A673 (cell line): ENCODE results near the gene LRTM1. TPM values are rescaled to one million over a fixed set of nuclear protein-coding genes. Genes with fewer than 3 reads are reported as not detected.

Experiments
- BruUV-seq: library from RNA; stranded (reverse); fragments of 400-500 nt; replicated peaks from 2 replicates; lab custom pipeline; 2021; lab: Mats Ljungman, UMichigan
- CTCF ChIA-PET: fragments of 300-600 bp; sonication (Branson Sonifier 250); formaldehyde crosslinking; loops from one replicate; lab custom pipeline; 2022; ENCODE audit warnings: antibody characterized with exemption; lab: Charles Lee
- POLR2A ChIA-PET: fragments of 300-600 bp; sonication (Branson Sonifier 250); formaldehyde crosslinking; loops from one replicate; lab custom pipeline; 2022; ENCODE audit warnings: antibody characterized with exemption; ENCODE audit not compliant: low non-redundant PET; lab: Charles Lee
- DNase-seq: peaks from one replicate; pipeline ENCODE4 v3.0.0-alpha.2; 2015; ENCODE audit warnings: low spot score
- H3K27ac ChIP-seq: fragments of 200-600 bp; sonication (generic); 2 replicates; pipeline ENCODE4 v1.5.1; 2016; ENCODE audit warnings: mixed run types, low read depth, mild to moderate bottlenecking, mixed read lengths, antibody characterized with exemption, low read length; ENCODE audit not compliant: poor library complexity, severe bottlenecking
- H3K27me3 ChIP-seq: fragments of 200-600 bp; sonication (generic); replicated peaks from 2 replicates; pipeline ENCODE4 v1.6.1; 2017; ENCODE audit warnings: mixed run types, low read depth, mild to moderate bottlenecking, mixed read lengths, antibody characterized with exemption, low read length; ENCODE audit not compliant: insufficient read depth, poor library complexity
- H3K36me3 ChIP-seq: fragments of 200-600 bp; sonication (generic); 2 replicates; pipeline ENCODE4 v1.6.1; 2016; ENCODE audit warnings: mixed run types, mild to moderate bottlenecking, mixed read lengths, antibody characterized with exemption, low read length; ENCODE audit not compliant: insufficient read depth, poor library complexity, severe bottlenecking
- H3K4me1 ChIP-seq: fragments of 200-600 bp; sonication (generic); 2 replicates; pipeline ENCODE4 v1.6.1; 2017; ENCODE audit warnings: mixed run types, mild to moderate bottlenecking, mixed read lengths, antibody characterized with exemption, low read length; ENCODE audit not compliant: insufficient read depth, poor library complexity, severe bottlenecking
- H3K4me3 ChIP-seq: fragments of 200-600 bp; sonication (generic); 2 replicates; pipeline ENCODE4 v1.5.1; 2016; ENCODE audit warnings: low read depth, mixed run types, mild to moderate bottlenecking, mixed read lengths, low read length; ENCODE audit not compliant: poor library complexity, severe bottlenecking
- H3K9me3 ChIP-seq: fragments of 200-600 bp; sonication (generic); 2 replicates; pipeline ENCODE4 v1.6.1; 2016; ENCODE audit warnings: mixed run types, low read depth, mild to moderate bottlenecking, mixed read lengths, antibody characterized with exemption, low read length; ENCODE audit not compliant: poor library complexity, severe bottlenecking
- EZH2 ChIP-seq: fragments of 200-600 bp; sonication (generic); IDR thresholded peaks from 2 replicates; pipeline ENCODE4 v1.6.1; 2017; ENCODE audit warnings: borderline replicate concordance, low read depth, mild to moderate bottlenecking, mixed read lengths, antibody characterized with exemption, low read length; ENCODE audit not compliant: poor library complexity, severe bottlenecking
- intact Hi-C: fragments of 100-400 bp; cut with micrococcal nuclease; formaldehyde crosslinking; loops from one replicate; pipeline ENCODE4 v1.10.0; 2022; ENCODE audit not compliant: unreplicated experiment
- total RNA-seq: library from RNA; stranded (reverse); gene quantifications from 2 replicates; pipeline ENCODE4 v1.2.3, GENCODE V29; 2021
- TF ChIP-seq, protein P1 (sequence below): fragments of 300-800, 200-600 bp; sonication (generic); conservative IDR thresholded peaks from 2 replicates; pipeline ENCODE4 v1.5.1; 2017; ENCODE audit warnings: low read depth, mild to moderate bottlenecking, antibody characterized with exemption, low read length, moderate library complexity, mixed read lengths

Gene LRTM1
- total RNA-seq, 1 experiment from 2014 or later: not detected

GRCh38 chr3:54889731-54890130 lies 38.1 kb downstream of the LRTM1 start:
- TF ChIP-seq, protein P1, sequence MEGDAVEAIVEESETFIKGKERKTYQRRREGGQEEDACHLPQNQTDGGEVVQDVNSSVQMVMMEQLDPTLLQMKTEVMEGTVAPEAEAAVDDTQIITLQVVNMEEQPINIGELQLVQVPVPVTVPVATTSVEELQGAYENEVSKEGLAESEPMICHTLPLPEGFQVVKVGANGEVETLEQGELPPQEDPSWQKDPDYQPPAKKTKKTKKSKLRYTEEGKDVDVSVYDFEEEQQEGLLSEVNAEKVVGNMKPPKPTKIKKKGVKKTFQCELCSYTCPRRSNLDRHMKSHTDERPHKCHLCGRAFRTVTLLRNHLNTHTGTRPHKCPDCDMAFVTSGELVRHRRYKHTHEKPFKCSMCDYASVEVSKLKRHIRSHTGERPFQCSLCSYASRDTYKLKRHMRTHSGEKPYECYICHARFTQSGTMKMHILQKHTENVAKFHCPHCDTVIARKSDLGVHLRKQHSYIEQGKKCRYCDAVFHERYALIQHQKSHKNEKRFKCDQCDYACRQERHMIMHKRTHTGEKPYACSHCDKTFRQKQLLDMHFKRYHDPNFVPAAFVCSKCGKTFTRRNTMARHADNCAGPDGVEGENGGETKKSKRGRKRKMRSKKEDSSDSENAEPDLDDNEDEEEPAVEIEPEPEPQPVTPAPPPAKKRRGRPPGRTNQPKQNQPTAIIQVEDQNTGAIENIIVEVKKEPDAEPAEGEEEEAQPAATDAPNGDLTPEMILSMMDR: no peak
- CTCF ChIA-PET: no interaction called here
- no peak for DNase-seq
- intact Hi-C loops: no loop called here
- Histone ChIP-seq H3K36me3 (no peaks in the 10 kb centered on the region), H3K4me1 (no peaks in the 10 kb centered on the region), H3K27me3 (no peaks in the 10 kb centered on the region), H3K9me3 (no peaks in the 10 kb centered on the region), H3K27ac (no peak overlapping the region), H3K4me3 (no peak overlapping the region)
- POLR2A ChIA-PET: interaction anchor here (0.7 kb wide), 1 partner anchor 163 kb away, joined by 3 read pairs; no protein-coding TSS in a partner anchor
- no TSS peak for BruUV-seq

GRCh38 chr3:54888873-54889272 lies 39.0 kb downstream of the LRTM1 start:
- CTCF ChIA-PET: no interaction called here
- Histone ChIP-seq H3K27me3 (no peaks in the 10 kb centered on the region), H3K27ac (no peak overlapping the region), H3K36me3 (no peaks in the 10 kb centered on the region), H3K4me1 (no peaks in the 10 kb centered on the region), H3K4me3 (no peak overlapping the region), H3K9me3 (no peaks in the 10 kb centered on the region)
- POLR2A ChIA-PET: no interaction called here
- TF ChIP-seq EZH2: no peak
- TF ChIP-seq, protein P1: no peak
- intact Hi-C loops: no loop called here
- no peak for DNase-seq
- no TSS peak for BruUV-seq

DNA sequence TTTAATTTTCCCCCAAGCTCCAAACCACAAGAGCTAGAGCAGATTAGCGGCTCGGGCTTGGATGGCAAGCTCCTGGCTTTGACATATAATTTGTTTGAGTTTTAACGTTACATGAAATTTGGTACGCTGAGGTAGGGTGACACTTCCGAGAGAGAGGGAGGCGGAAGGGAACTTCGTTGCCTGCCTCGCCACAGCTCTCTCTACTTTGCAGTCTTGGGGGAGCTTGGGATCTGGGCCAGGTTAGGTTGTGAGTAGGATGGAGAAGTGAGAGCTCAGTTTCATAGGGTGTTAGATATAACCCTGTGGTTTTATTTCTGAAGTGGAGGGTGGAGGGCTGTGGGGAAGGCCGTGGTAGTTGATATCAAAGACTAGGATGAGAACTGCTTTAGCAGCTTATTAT lies 39.7 kb downstream of the LRTM1 start:
- Histone ChIP-seq H3K4me1 (no peaks in the 10 kb centered on the region), H3K4me3 (no peak overlapping the region), H3K36me3 (no peaks in the 10 kb centered on the region), H3K27ac (no peak overlapping the region), H3K27me3 (no peaks in the 10 kb centered on the region), H3K9me3 (no peaks in the 10 kb centered on the region)
- no TSS peak for BruUV-seq
- CTCF ChIA-PET: no interaction called here
- TF ChIP-seq EZH2: no peak
- TF ChIP-seq, protein P1: no peak
- intact Hi-C loops: no loop called here
- no peak for DNase-seq
- POLR2A ChIA-PET: no interaction called here
